HG02852 (cell line): Measurements from ENCODE around the gene TBXAS1.
"Not testable (repeated sequence)": the region's sequence is repeated elsewhere in the genome, so short reads cannot be mapped to it uniquely, and the experiment has no call there.

Experiments used
- ATAC-seq: cut with Tn5 transposase; IDR thresholded peaks from one replicate; pipeline ENCODE4 v1.9.1; 2021; ENCODE audit warnings: mild to moderate bottlenecking, moderate library complexity; ENCODE audit not compliant: unreplicated experiment

The TBXAS1 gene

GRCh38 chr7:139886206-139886605, 57.1 kb downstream of the TBXAS1 start:
- ATAC-seq: no peak

GRCh38 chr7:139886899-139887298, 57.8 kb downstream of the TBXAS1 start:
- ATAC-seq: no peak

- no peak for ATAC-seq
Observed at GRCh38 chr7:139887992-139888481, 59.0 kb downstream of the TBXAS1 start.

GRCh38 chr7:139889186-139889871, 60.3 kb downstream of the TBXAS1 start:
- ATAC-seq: no peak

GRCh38 chr7:139893461-139893860, 64.4 kb downstream of the TBXAS1 start:
- no peak for ATAC-seq

GRCh38 chr7:139893999-139894398, 64.9 kb downstream of the TBXAS1 start:
- ATAC-seq: no peak

GRCh38 chr7:139895141-139895829, 66.2 kb downstream of the TBXAS1 start:
- ATAC-seq: no peak

- ATAC-seq: no peak
Observed at GRCh38 chr7:139896288-139896687, 67.2 kb downstream of the TBXAS1 start.

- no peak for ATAC-seq
Observed at GRCh38 chr7:139896831-139897230, 67.8 kb downstream of the TBXAS1 start.

GRCh38 chr7:139897422-139898090, 68.5 kb downstream of the TBXAS1 start:
- no peak for ATAC-seq

- no peak for ATAC-seq
Observed at GRCh38 chr7:139898483-139898882, 69.4 kb downstream of the TBXAS1 start.

GRCh38 chr7:139899328-139899955, 70.4 kb downstream of the TBXAS1 start:
- ATAC-seq: no peak

- no peak for ATAC-seq
Observed at GRCh38 chr7:139900326-139900725, 71.3 kb downstream of the TBXAS1 start.

GRCh38 chr7:139901056-139901795, 72.2 kb downstream of the TBXAS1 start:
- no peak for ATAC-seq

- ATAC-seq: no peak
Observed at GRCh38 chr7:139901901-139902300, 72.8 kb downstream of the TBXAS1 start.

GRCh38 chr7:139902436-139903102, 73.5 kb downstream of the TBXAS1 start:
- ATAC-seq: no peak

GRCh38 chr7:139903103-139903477, 74.0 kb downstream of the TBXAS1 start:
- not testable (repeated sequence) for ATAC-seq

- ATAC-seq: no peak
Observed at GRCh38 chr7:139906879-139907278, 77.8 kb downstream of the TBXAS1 start.

- no peak for ATAC-seq
Observed at GRCh38 chr7:139908792-139909191, 79.7 kb downstream of the TBXAS1 start.

GRCh38 chr7:139909379-139910050, 80.5 kb downstream of the TBXAS1 start:
- ATAC-seq: no peak
